HepG2 (cell line): ENCODE measurements around the gene ZNF341. TPM values are rescaled to one million over a fixed set of nuclear protein-coding genes. Genes with fewer than 3 reads are reported as not detected.
A peak's percentile ranks its signal among the peaks of the same experiment; 100 is the strongest.

ENCODE experiments used
- CENPT ChIP-seq: sonication (generic); formaldehyde crosslinking; IDR thresholded peaks from 2 replicates; pipeline ENCODE4 v1.8.0; 2022; ENCODE audit warnings: low read depth, mild to moderate bottlenecking, moderate library complexity, missing genetic modification reagents
- DMTF1 ChIP-seq: sonication (generic); formaldehyde crosslinking; IDR thresholded peaks from 2 replicates; pipeline ENCODE4 v1.4.0; 2020; ENCODE audit warnings: mild to moderate bottlenecking, missing genetic modification reagents
- JARID2 ChIP-seq: sonication (generic); formaldehyde crosslinking; IDR thresholded peaks from 2 replicates; pipeline ENCODE4 v1.8.1; 2023; ENCODE audit warnings: missing genetic modification reagents, inconsistent platforms; ENCODE audit not compliant: insufficient replicate concordance
- JUN ChIP-seq: sonication (generic); formaldehyde crosslinking; IDR thresholded peaks from 2 replicates; pipeline ENCODE4 v1.4.0; 2020; ENCODE audit warnings: mild to moderate bottlenecking, missing genetic modification reagents
- KAT2B ChIP-seq: fragments of 150-350 bp; IDR thresholded peaks from 2 replicates; pipeline ENCODE4 v1.6.1; 2014; ENCODE audit warnings: low read depth, low read length, borderline replicate concordance
- KDM5A ChIP-seq: fragments of 200-600 bp; sonication (generic); IDR thresholded peaks from 2 replicates; pipeline ENCODE4 v1.7.0; 2018; ENCODE audit warnings: antibody characterized with exemption, mild to moderate bottlenecking, low read length, borderline replicate concordance
- KDM6A ChIP-seq: IDR thresholded peaks from 2 replicates; pipeline ENCODE4 v1.6.1; 2016; ENCODE audit warnings: low read depth
- MAFF ChIP-seq: IDR thresholded peaks from 2 replicates; pipeline ENCODE4 v1.6.1; 2011; ENCODE audit warnings: low read depth, low read length, improper control_type of control experiment
- MBD4 ChIP-seq: IDR thresholded peaks from 2 replicates; pipeline ENCODE4 v1.6.1; 2012; ENCODE audit warnings: low read length, inconsistent platforms, borderline replicate concordance
- ONECUT2 ChIP-seq: sonication (generic); formaldehyde crosslinking; IDR thresholded peaks from 2 replicates; pipeline ENCODE4 v1.4.0; 2020; ENCODE audit warnings: missing genetic modification reagents
- RNF219 ChIP-seq: sonication (generic); formaldehyde crosslinking; IDR thresholded peaks from 2 replicates; pipeline ENCODE4 v1.5.0; 2020; ENCODE audit warnings: mild to moderate bottlenecking, missing genetic modification reagents
- TARDBP ChIP-seq: sonication (generic); formaldehyde crosslinking; IDR thresholded peaks from 2 replicates; pipeline ENCODE4 v1.8.0; 2022; ENCODE audit warnings: mild to moderate bottlenecking, missing genetic modification reagents
- TBX2 ChIP-seq: sonication (generic); formaldehyde crosslinking; IDR thresholded peaks from 2 replicates; pipeline ENCODE4 v1.5.0; 2020; ENCODE audit warnings: missing genetic modification reagents, mild to moderate bottlenecking, borderline replicate concordance
- ZBED4 ChIP-seq: sonication (generic); formaldehyde crosslinking; IDR thresholded peaks from 2 replicates; pipeline ENCODE4 v1.4.0; 2020; ENCODE audit warnings: missing genetic modification reagents, borderline replicate concordance
- ZBTB10 ChIP-seq: sonication (generic); formaldehyde crosslinking; IDR thresholded peaks from 2 replicates; pipeline ENCODE4 v1.4.0; 2020; ENCODE audit warnings: missing genetic modification reagents, borderline replicate concordance
- ZFAT ChIP-seq: sonication (generic); formaldehyde crosslinking; conservative IDR thresholded peaks from 2 replicates; pipeline ENCODE4 v1.8.1; 2023; ENCODE audit warnings: missing genetic modification reagents, inconsistent platforms
- ZKSCAN1 ChIP-seq: fragments of 150-350 bp; IDR thresholded peaks from 2 replicates; pipeline ENCODE4 v1.6.1; 2014; ENCODE audit warnings: low read length
- ZNF264 ChIP-seq: sonication (generic); formaldehyde crosslinking; IDR thresholded peaks from 2 replicates; pipeline ENCODE4 v1.4.0; 2020; ENCODE audit warnings: missing genetic modification reagents
- ZNF572 ChIP-seq: sonication (generic); formaldehyde crosslinking; IDR thresholded peaks from 2 replicates; pipeline ENCODE4 v1.5.1; 2020; ENCODE audit warnings: mild to moderate bottlenecking, missing genetic modification reagents
- ZNF709 ChIP-seq: sonication (generic); formaldehyde crosslinking; IDR thresholded peaks from 2 replicates; pipeline ENCODE4 v1.5.0; 2020; ENCODE audit warnings: mild to moderate bottlenecking, missing genetic modification reagents
- polyA plus RNA-seq, 8 experiments: library from polyadenylated mRNA; depleted of rRNA in 3 of 8; stranded (reverse) in 7 of 8; unstranded in 1 of 8; fragments of >200 nt; fragmentation: Illumina TruSeq in 4 of 8; extraction: Trizol in 4 of 8; gene quantifications; 2 replicates each; pipeline versions ENCODE4 v1.2.1 to v1.2.3, GENCODE V29; 2011 to 2016; ENCODE audit warnings: low read depth in 4 of 8, missing spikeins in 1 of 8, mixed read lengths in 1 of 8; ENCODE audit not compliant: insufficient read depth in 1 of 8
- total RNA-seq, 5 experiments: library from RNA; depleted of rRNA; stranded (reverse); fragments of >200 nt; fragmentation: Illumina TruSeq; extraction: Trizol; gene quantifications; 2 replicates each; pipeline ENCODE4 v1.2.3, GENCODE V29; 2016; ENCODE audit warnings: low read depth in 1 of 5

Gene ZNF341
- total and polyA plus RNA-seq, 2 of the 13 experiments (the other 11 are each of a cell fraction or from before 2014, with no cell fraction given): 1.1 to 2.2 TPM

GRCh38 chr20:33812908-33813462 lies 81.2 kb downstream of the ZNF341 start (continued):
- TF ChIP-seq ZNF264 (CRISPR knock-in tag) (0 out of 2 replicates have a peak, but pooled peaks have one; percentile 51), MBD4 (no peak), RNF219 (CRISPR knock-in tag) (no peak), TBX2 (CRISPR knock-in tag) (no peak), KDM6A (CRISPR knock-in tag) (no peak), ZNF709 (no peak), CENPT (no peak), ONECUT2 (CRISPR knock-in tag) (no peak), ZBED4 (CRISPR knock-in tag) (no peak), ZFAT (CRISPR knock-in tag) (no peak), JUN (CRISPR knock-in tag) (no peak), ZNF572 (CRISPR knock-in tag) (no peak), JARID2 (CRISPR knock-in tag) (peak; percentile 59), ZBTB10 (CRISPR knock-in tag) (no peak), ZKSCAN1 (no peak; the same call in 1 of the 2 replicates), TARDBP (CRISPR knock-in tag) (peak; percentile 35; the same call in 1 of the 2 replicates), KAT2B (no peak), KDM5A (peak; percentile 37; the same call in 1 of the 2 replicates), DMTF1 (CRISPR knock-in tag) (no peak), MAFF (no peak)
